ENCODE measurements around the gene CSNK2B.

The CSNK2B gene

DNA sequence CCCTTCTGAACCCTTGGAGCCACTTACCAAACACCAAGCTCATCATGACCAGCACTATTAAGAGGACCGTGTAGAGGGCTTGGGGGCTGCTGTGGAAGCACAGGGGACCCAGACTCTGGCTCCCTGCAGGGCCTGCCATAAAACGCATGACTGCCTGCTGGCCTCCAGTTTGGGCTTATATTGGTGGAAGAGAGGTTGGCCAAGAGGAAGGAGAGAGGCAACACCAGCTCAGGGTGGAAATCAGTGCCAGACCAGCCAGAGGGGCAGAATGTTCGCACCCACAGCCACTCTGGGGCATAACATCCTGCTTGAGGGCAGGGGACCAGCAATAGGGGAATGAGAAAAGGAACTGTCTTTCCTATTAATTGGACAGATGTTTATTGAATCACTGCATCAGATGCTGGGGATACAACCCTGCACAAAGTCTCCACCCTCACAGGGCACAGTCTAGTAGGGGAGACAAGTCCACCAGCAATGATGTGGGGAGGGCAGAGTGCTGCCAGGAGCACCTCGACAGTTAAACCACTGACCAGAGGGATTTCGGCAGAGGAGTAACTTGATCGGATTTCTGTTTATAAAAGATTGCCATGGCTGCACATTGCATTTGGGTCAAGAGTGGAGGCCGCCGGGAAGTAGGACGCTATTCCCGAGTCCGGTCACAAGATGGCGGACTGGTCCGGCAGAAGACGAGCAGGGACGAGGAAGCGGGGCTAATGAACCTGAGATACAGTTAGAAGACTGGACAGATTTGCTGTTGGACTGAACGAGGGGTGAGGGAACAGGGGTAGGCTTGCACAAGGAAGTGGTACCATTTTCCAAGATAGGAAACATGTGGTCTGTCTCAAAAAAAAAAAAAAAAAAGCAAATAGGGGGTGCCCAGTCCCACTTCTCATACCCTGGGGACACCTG is 14.6 kb downstream of the CSNK2B start, which contains the start of gene LY6G5C:
Gene LY6G5C (minus strand): TSS at position 842 of the 909 bp plus-strand sequence. CDS start 694 bp downstream, at position 148.
- TF ChIP-seq, protein P1, sequence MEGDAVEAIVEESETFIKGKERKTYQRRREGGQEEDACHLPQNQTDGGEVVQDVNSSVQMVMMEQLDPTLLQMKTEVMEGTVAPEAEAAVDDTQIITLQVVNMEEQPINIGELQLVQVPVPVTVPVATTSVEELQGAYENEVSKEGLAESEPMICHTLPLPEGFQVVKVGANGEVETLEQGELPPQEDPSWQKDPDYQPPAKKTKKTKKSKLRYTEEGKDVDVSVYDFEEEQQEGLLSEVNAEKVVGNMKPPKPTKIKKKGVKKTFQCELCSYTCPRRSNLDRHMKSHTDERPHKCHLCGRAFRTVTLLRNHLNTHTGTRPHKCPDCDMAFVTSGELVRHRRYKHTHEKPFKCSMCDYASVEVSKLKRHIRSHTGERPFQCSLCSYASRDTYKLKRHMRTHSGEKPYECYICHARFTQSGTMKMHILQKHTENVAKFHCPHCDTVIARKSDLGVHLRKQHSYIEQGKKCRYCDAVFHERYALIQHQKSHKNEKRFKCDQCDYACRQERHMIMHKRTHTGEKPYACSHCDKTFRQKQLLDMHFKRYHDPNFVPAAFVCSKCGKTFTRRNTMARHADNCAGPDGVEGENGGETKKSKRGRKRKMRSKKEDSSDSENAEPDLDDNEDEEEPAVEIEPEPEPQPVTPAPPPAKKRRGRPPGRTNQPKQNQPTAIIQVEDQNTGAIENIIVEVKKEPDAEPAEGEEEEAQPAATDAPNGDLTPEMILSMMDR (IDR thresholded peaks at IDR 0.05; ENCODE audit: extremely low read depth, insufficient read depth, missing control alignments) = peak; percentile 89
- DNase-seq (ENCODE audit: low spot score) = peak; percentile 81
- in situ Hi-C loops (cut with MboI; ENCODE audit: low pct_unique_long_range_greater_than_20kb, low sequenced_read_pairs, unreplicated experiment) = loop anchor here (5.0 kb wide), 1 partner anchor 152 kb away; no protein-coding TSS in a partner anchor

DNA sequence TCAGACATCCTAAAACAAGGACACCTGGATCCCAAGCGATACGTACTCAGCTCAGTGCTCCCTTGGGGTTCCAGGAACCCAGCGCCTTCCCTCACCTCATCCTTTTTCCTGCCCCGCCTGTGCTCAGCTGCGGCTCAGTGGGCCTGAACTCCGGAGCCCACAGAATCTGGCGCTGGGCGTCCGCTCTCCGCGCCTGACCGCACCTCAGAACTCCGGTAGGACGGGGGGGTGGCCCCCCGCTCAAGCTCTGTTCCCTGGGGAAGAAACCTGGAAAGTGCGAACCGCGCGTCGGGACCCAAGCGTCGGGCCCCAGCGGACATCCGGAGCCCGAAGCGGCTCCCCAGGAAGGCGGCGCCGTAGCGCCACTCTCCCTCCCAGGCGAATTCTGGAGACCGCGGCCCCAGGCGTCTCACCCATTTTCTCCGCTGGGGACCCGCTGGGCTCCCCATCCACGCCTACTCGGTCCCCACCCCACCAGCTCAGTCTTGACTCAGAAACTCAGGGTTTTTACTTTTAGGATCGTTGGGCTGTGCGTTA is 15.3 kb downstream of the CSNK2B start:
- in situ Hi-C loops (cut with MboI; ENCODE audit: low pct_unique_long_range_greater_than_20kb, low sequenced_read_pairs, unreplicated experiment) = loop anchor here (5.0 kb wide), 1 partner anchor 151 kb away; no protein-coding TSS in a partner anchor
- DNase-seq (ENCODE audit: low spot score) = peak; percentile 68
- TF ChIP-seq, protein P1 (IDR thresholded peaks at IDR 0.05; ENCODE audit: extremely low read depth, insufficient read depth, missing control alignments) = peak; percentile 24

DNA sequence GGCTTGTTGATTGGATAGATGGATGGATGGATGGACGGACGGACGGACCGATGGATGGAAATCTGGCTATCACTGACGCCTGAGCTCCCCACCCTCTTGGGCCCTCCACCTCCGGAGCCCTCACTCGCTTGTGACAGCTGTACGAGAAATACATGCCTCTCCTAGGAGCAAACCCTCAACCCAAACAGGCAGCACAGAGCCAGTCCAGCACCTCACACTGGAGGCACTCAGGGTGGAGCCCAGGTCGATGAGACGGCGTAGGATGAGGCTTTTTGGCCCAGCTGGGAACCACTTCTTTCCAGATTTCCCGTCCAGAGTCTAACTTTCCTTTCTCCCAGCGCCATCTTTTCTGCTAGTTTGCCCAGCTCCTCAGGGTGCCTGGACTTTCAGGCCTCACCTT is 17.7 kb downstream of the CSNK2B start:
- TF ChIP-seq, protein P1 (IDR thresholded peaks at IDR 0.05; ENCODE audit: extremely low read depth, insufficient read depth, missing control alignments) = no peak
- DNase-seq (ENCODE audit: low spot score) = no peak
- in situ Hi-C loops (cut with MboI; ENCODE audit: low pct_unique_long_range_greater_than_20kb, low sequenced_read_pairs, unreplicated experiment) = loop anchor here (5.0 kb wide), 1 partner anchor 149 kb away; no protein-coding TSS in a partner anchor

- DNase-seq (ENCODE audit: low spot score) = no peak
- in situ Hi-C loops (cut with MboI; ENCODE audit: low pct_unique_long_range_greater_than_20kb, low sequenced_read_pairs, unreplicated experiment) = no loop called here
- TF ChIP-seq, protein P1 (IDR thresholded peaks at IDR 0.05; ENCODE audit: extremely low read depth, insufficient read depth, missing control alignments) = no peak
These were observed 20.6 kb downstream of the CSNK2B start for GRCh38 chr6:31686483-31686882.

- in situ Hi-C loops (cut with MboI; ENCODE audit: low pct_unique_long_range_greater_than_20kb, low sequenced_read_pairs, unreplicated experiment) = no loop called here
- TF ChIP-seq, protein P1 (IDR thresholded peaks at IDR 0.05; ENCODE audit: extremely low read depth, insufficient read depth, missing control alignments) = no peak
- no peak for DNase-seq (ENCODE audit: low spot score)
These were observed 21.4 kb downstream of the CSNK2B start for GRCh38 chr6:31687321-31687720.

GRCh38 chr6:31687860-31688693 is 22.2 kb downstream of the CSNK2B start:
- DNase-seq (ENCODE audit: low spot score) = no peak
- TF ChIP-seq, protein P1 (IDR thresholded peaks at IDR 0.05; ENCODE audit: extremely low read depth, insufficient read depth, missing control alignments) = no peak
- in situ Hi-C loops (cut with MboI; ENCODE audit: low pct_unique_long_range_greater_than_20kb, low sequenced_read_pairs, unreplicated experiment) = no loop called here
